ENCODE results near the gene ZNF625. TPM values are rescaled to one million over a fixed set of nuclear protein-coding genes. Genes with fewer than 3 reads are reported as not detected.
A peak's percentile ranks its signal among the peaks of the same experiment; 100 is the strongest.

ZNF625 gene
- total and polyA plus RNA-seq, 4 donors, result 0.20 to 3.8 (median 2.5) TPM; not detected in 1

DNA sequence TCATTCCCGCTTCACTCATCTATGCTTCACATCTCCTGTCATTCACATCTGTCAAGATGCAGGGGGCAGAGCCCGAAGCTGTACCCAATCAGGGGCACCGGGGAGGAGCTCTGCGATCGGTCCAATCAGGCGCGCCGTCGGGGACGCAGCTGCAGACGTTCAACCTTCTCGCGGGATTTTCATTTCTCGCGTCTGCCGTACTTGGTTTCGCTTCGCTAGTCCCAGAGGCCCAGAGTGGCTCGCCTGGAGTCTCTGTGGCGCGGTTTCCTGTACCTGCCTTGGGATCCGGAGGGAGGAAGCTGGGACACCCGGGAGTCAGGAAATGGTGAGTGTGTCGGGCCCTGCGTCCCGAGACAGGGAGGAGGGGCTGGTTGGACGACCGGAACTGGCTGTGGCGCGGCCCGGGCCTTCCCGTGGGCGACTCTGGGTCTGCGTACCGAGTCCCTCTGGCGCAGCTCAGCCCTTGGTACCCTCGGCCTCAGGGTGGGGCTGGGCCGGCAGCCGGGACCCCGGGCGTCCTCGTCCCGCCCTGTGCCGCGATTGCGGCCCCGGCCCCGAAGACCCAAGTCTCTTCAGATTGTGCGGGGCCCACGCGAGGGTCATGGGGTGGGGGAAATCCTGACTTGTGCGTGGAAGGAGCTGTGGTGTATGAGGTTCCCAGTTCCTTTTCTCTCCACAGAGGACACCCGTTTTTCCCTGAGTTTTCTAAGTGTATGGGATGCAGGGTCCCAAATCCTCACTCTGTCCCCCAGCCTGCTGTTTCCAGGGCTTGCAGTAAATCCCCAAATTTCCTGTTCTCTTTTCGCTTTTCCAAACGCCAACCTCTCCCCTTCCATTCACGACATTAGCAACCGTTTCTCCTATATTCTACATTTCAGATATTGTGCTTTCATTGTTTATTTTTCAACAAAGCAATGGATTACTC lies 6.6 kb upstream of the ZNF625 start, which contains the start of gene ZNF136:
Gene ZNF136, plus strand, starts transcription at position 215 of the 925 bp plus-strand sequence. Its CDS starts 108 bp downstream, at position 323.
- TF ChIP-seq FOXA1 (IDR thresholded peaks at IDR 0.05), result no peak
- peak; percentile 56 for TF ChIP-seq MAX (IDR thresholded peaks at IDR 0.05)
- no peak for TF ChIP-seq JUND (IDR thresholded peaks at IDR 0.05)
- TF ChIP-seq FOXA2 (IDR thresholded peaks at IDR 0.05), result no peak
- TF ChIP-seq RXRA (IDR thresholded peaks at IDR 0.05), result no peak
- peak; percentile 65 for TF ChIP-seq SP1 (IDR thresholded peaks at IDR 0.05)
- TF ChIP-seq GABPA (IDR thresholded peaks at IDR 0.05 in 1 of 2, conservative IDR thresholded peaks at IDR 0.05 in 1 of 2), result peak; percentile 56 to 77
- no peak for TF ChIP-seq ATF3 (IDR thresholded peaks at IDR 0.05)
- TF ChIP-seq TAF1 (conservative IDR thresholded peaks at IDR 0.05), result no peak
- TF ChIP-seq RAD21 (IDR thresholded peaks at IDR 0.05), result peak; percentile 17 to 33
- TF ChIP-seq EGR1 (IDR thresholded peaks at IDR 0.05; ENCODE audit: low read depth in 2 of 2), result no peak
- TF ChIP-seq HNF4G (IDR thresholded peaks at IDR 0.05), result no peak
- peak; percentile 71 for TF ChIP-seq YY1 (IDR thresholded peaks at IDR 0.05)
- TF ChIP-seq NR2F2 (IDR thresholded peaks at IDR 0.05), result peak; percentile 44
- TF ChIP-seq, protein P1, sequence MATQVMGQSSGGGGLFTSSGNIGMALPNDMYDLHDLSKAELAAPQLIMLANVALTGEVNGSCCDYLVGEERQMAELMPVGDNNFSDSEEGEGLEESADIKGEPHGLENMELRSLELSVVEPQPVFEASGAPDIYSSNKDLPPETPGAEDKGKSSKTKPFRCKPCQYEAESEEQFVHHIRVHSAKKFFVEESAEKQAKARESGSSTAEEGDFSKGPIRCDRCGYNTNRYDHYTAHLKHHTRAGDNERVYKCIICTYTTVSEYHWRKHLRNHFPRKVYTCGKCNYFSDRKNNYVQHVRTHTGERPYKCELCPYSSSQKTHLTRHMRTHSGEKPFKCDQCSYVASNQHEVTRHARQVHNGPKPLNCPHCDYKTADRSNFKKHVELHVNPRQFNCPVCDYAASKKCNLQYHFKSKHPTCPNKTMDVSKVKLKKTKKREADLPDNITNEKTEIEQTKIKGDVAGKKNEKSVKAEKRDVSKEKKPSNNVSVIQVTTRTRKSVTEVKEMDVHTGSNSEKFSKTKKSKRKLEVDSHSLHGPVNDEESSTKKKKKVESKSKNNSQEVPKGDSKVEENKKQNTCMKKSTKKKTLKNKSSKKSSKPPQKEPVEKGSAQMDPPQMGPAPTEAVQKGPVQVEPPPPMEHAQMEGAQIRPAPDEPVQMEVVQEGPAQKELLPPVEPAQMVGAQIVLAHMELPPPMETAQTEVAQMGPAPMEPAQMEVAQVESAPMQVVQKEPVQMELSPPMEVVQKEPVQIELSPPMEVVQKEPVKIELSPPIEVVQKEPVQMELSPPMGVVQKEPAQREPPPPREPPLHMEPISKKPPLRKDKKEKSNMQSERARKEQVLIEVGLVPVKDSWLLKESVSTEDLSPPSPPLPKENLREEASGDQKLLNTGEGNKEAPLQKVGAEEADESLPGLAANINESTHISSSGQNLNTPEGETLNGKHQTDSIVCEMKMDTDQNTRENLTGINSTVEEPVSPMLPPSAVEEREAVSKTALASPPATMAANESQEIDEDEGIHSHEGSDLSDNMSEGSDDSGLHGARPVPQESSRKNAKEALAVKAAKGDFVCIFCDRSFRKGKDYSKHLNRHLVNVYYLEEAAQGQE (IDR thresholded peaks at IDR 0.05), result peak; percentile 33
- TF ChIP-seq CTCF (IDR thresholded peaks at IDR 0.05; ENCODE audit: low read depth, low read length, missing input control), result no peak
- TF ChIP-seq, protein P2, sequence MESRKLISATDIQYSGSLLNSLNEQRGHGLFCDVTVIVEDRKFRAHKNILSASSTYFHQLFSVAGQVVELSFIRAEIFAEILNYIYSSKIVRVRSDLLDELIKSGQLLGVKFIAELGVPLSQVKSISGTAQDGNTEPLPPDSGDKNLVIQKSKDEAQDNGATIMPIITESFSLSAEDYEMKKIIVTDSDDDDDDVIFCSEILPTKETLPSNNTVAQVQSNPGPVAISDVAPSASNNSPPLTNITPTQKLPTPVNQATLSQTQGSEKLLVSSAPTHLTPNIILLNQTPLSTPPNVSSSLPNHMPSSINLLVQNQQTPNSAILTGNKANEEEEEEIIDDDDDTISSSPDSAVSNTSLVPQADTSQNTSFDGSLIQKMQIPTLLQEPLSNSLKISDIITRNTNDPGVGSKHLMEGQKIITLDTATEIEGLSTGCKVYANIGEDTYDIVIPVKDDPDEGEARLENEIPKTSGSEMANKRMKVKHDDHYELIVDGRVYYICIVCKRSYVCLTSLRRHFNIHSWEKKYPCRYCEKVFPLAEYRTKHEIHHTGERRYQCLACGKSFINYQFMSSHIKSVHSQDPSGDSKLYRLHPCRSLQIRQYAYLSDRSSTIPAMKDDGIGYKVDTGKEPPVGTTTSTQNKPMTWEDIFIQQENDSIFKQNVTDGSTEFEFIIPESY (IDR thresholded peaks at IDR 0.05), result peak; percentile 99
- no peak for TF ChIP-seq HNF4A (conservative IDR thresholded peaks at IDR 0.05)
- Histone ChIP-seq H3K4me1 (ENCODE audit: control insufficient read depth in 4 of 4, insufficient read depth in 4 of 4, low read length in 3 of 4) (peaks cover 7 to 19% (median 12%) of the 10 kb centered on the region in 4 donors), H3K9me3 (ENCODE audit: control insufficient read depth in 4 of 4, low read length in 3 of 4) (peaks cover 0 to 2% (median 0%) of the 10 kb centered on the region in 4 donors), H3K27me3 (ENCODE audit: control insufficient read depth in 4 of 4, insufficient read depth in 4 of 4, low read length in 3 of 4) (no peaks in the 10 kb centered on the region), H3K27ac (ENCODE audit: low read depth in 1 of 2, low read length in 2 of 2) (peak within 1 kb of the TSS; percentile 90 to 96), H3K36me3 (ENCODE audit: control insufficient read depth in 4 of 4, insufficient read depth in 3 of 4, low read depth in 1 of 4, low read length in 3 of 4) (peaks cover 0 to 7% (median under 1%) of the 10 kb centered on the region in 4 donors), H3K4me3 (ENCODE audit: low read depth in 1 of 3, low read length in 3 of 3) (peak within 1 kb of the TSS; percentile 93 to 97 (median 96)), H3K9ac (ENCODE audit: low read depth in 1 of 2, low read length in 2 of 2) (peak within 1 kb of the TSS; percentile 86 to 93)
- WGBS, result under 1% methylated on average over 57 of the region's 57 CpGs
- DNase-seq (ENCODE audit: low spot score), result peak; percentile 88
